ENCODE measurements around the gene ADNP2.

ADNP2 gene

DNA sequence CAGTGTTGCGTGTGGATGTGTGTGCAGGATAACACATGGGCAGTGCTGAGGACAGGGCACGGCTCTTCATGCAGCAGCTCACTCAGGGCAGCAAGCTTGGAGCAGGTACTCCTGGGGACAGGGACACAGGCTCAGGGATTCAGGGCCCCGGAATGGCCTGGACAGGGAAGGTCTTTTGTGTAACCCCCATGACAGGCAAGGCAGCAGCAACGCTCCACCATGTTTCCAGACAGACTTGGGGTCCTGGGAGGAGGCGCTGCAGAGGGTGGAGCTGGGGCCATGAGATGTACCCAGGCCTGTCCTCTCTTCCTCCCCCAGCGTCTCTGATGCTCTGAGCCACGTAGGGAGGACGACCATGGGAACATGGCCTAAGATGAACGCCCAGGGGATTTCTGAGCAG is 58.3 kb downstream of the ADNP2 start:
- POLR2A ChIA-PET = no interaction called here

DNA sequence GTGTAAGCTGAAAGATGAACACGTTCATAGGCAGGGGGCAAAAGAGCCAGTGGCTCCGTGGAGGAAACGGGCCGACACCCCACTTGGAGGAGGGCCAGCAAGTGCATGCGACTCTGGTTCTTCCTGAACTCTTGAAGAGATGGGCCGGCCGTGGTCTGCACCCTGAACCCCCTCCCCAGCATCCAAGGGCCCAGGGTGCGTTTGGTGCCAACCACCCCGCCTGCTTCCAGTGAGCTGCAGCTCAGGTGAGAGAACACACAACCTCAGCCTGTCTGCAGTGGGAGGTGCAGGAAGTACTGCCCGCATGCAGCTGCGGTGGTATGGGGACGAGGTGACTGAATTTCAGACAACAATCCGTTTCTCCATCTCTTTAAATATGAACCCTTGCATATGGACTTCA is 58.9 kb downstream of the ADNP2 start:
- POLR2A ChIA-PET = no interaction called here
- Histone ChIP-seq H3K9me3 (ENCODE audit: control insufficient read depth, insufficient read depth, low read depth, low read length) (no peaks in the 10 kb centered on the region), H3K36me3 (ENCODE audit: control insufficient read depth in 2 of 2, insufficient read depth in 1 of 2, low read length in 2 of 2) (no peaks in the 10 kb centered on the region), H3K4me3 (ENCODE audit: low read depth, low read length) (no peak overlapping the region), H3K27ac (ENCODE audit: extremely low read depth, low read depth, low read length) (0 out of 2 replicates have a peak overlapping the region, but pooled peaks have one; percentile 16), H3K4me1 (ENCODE audit: control insufficient read depth, insufficient read depth, low read length) (no peaks in the 10 kb centered on the region)
- no peak for TF ChIP-seq ZNF416 (tag by site-specific recombination; IDR thresholded peaks at IDR 0.05)
- CTCF ChIA-PET = interaction anchor here (1.4 kb wide), 1 partner anchor 11 kb away, joined by 5 read pairs; no protein-coding TSS in a partner anchor

More for the DNA sequence above, 58.3 kb downstream of the ADNP2 start:
- Histone ChIP-seq H3K4me1 (ENCODE audit: control insufficient read depth, insufficient read depth, low read length) (no peaks in the 10 kb centered on the region), H3K36me3 (ENCODE audit: control insufficient read depth in 2 of 2, insufficient read depth in 1 of 2, low read length in 2 of 2) (no peaks in the 10 kb centered on the region), H3K27ac (ENCODE audit: extremely low read depth, low read depth, low read length) (0 out of 2 replicates have a peak overlapping the region, but pooled peaks have one; percentile 16), H3K9me3 (ENCODE audit: control insufficient read depth, insufficient read depth, low read depth, low read length) (no peaks in the 10 kb centered on the region), H3K4me3 (ENCODE audit: low read depth, low read length) (no peak overlapping the region)
- no peak for TF ChIP-seq EGR2 (tag by site-specific recombination; IDR thresholded peaks at IDR 0.05; ENCODE audit: low read depth)
- TF ChIP-seq, protein P1, sequence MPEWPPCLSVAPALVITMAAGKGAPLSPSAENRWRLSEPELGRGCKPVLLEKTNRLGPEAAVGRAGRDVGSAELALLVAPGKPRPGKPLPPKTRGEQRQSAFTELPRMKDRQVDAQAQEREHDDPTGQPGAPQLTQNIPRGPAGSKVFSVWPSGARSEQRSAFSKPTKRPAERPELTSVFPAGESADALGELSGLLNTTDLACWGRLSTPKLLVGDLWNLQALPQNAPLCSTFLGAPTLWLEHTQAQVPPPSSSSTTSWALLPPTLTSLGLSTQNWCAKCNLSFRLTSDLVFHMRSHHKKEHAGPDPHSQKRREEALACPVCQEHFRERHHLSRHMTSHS (tag by site-specific recombination; IDR thresholded peaks at IDR 0.05) = no peak
- TF ChIP-seq MZF1 (tag by site-specific recombination; IDR thresholded peaks at IDR 0.05; ENCODE audit: borderline replicate concordance) = no peak
- TF ChIP-seq, protein P2, sequence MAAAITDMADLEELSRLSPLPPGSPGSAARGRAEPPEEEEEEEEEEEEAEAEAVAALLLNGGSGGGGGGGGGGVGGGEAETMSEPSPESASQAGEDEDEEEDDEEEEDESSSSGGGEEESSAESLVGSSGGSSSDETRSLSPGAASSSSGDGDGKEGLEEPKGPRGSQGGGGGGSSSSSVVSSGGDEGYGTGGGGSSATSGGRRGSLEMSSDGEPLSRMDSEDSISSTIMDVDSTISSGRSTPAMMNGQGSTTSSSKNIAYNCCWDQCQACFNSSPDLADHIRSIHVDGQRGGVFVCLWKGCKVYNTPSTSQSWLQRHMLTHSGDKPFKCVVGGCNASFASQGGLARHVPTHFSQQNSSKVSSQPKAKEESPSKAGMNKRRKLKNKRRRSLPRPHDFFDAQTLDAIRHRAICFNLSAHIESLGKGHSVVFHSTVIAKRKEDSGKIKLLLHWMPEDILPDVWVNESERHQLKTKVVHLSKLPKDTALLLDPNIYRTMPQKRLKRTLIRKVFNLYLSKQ (tag by site-specific recombination; IDR thresholded peaks at IDR 0.05; ENCODE audit: borderline replicate concordance) = no peak
- no peak for TF ChIP-seq PRDM1 (tag by site-specific recombination; IDR thresholded peaks at IDR 0.05)
- TF ChIP-seq, protein P3, sequence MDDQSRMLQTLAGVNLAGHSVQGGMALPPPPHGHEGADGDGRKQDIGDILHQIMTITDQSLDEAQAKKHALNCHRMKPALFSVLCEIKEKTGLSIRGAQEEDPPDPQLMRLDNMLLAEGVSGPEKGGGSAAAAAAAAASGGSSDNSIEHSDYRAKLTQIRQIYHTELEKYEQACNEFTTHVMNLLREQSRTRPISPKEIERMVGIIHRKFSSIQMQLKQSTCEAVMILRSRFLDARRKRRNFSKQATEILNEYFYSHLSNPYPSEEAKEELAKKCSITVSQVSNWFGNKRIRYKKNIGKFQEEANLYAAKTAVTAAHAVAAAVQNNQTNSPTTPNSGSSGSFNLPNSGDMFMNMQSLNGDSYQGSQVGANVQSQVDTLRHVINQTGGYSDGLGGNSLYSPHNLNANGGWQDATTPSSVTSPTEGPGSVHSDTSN (CRISPR knock-in tag; IDR thresholded peaks at IDR 0.05) = no peak
- no peak for TF ChIP-seq TRIM28 (IDR thresholded peaks at IDR 0.05; ENCODE audit: borderline replicate concordance, low read length)
- no peak for TF ChIP-seq ZNF558 (tag by site-specific recombination; IDR thresholded peaks at IDR 0.05)
- no peak for TF ChIP-seq ZNF174 (tag by site-specific recombination; IDR thresholded peaks at IDR 0.05)
- no peak for TF ChIP-seq GLI2 (tag by site-specific recombination; IDR thresholded peaks at IDR 0.05; ENCODE audit: borderline replicate concordance, low read depth)
- no peak for TF ChIP-seq ZNF24 (tag by site-specific recombination; IDR thresholded peaks at IDR 0.05)
- no peak for TF ChIP-seq ZNF19 (tag by site-specific recombination; IDR thresholded peaks at IDR 0.05; ENCODE audit: low read depth)
- no peak for TF ChIP-seq FEZF1 (tag by site-specific recombination; IDR thresholded peaks at IDR 0.05)
- TF ChIP-seq MEIS1 (CRISPR knock-in tag; IDR thresholded peaks at IDR 0.05; ENCODE audit: borderline replicate concordance) = no peak
- TF ChIP-seq GLI4 (tag by site-specific recombination; IDR thresholded peaks at IDR 0.05) = no peak
- TF ChIP-seq, protein P4, sequence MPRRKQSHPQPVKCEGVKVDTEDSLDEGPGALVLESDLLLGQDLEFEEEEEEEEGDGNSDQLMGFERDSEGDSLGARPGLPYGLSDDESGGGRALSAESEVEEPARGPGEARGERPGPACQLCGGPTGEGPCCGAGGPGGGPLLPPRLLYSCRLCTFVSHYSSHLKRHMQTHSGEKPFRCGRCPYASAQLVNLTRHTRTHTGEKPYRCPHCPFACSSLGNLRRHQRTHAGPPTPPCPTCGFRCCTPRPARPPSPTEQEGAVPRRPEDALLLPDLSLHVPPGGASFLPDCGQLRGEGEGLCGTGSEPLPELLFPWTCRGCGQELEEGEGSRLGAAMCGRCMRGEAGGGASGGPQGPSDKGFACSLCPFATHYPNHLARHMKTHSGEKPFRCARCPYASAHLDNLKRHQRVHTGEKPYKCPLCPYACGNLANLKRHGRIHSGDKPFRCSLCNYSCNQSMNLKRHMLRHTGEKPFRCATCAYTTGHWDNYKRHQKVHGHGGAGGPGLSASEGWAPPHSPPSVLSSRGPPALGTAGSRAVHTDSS (tag by site-specific recombination; IDR thresholded peaks at IDR 0.05) = no peak
- TF ChIP-seq ZNF837 (tag by site-specific recombination; IDR thresholded peaks at IDR 0.05) = no peak
- TF ChIP-seq, protein P5, sequence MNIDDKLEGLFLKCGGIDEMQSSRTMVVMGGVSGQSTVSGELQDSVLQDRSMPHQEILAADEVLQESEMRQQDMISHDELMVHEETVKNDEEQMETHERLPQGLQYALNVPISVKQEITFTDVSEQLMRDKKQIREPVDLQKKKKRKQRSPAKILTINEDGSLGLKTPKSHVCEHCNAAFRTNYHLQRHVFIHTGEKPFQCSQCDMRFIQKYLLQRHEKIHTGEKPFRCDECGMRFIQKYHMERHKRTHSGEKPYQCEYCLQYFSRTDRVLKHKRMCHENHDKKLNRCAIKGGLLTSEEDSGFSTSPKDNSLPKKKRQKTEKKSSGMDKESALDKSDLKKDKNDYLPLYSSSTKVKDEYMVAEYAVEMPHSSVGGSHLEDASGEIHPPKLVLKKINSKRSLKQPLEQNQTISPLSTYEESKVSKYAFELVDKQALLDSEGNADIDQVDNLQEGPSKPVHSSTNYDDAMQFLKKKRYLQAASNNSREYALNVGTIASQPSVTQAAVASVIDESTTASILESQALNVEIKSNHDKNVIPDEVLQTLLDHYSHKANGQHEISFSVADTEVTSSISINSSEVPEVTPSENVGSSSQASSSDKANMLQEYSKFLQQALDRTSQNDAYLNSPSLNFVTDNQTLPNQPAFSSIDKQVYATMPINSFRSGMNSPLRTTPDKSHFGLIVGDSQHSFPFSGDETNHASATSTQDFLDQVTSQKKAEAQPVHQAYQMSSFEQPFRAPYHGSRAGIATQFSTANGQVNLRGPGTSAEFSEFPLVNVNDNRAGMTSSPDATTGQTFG (tag by site-specific recombination; IDR thresholded peaks at IDR 0.05; ENCODE audit: borderline replicate concordance) = no peak
- no peak for TF ChIP-seq ZNF266 (tag by site-specific recombination; IDR thresholded peaks at IDR 0.05; ENCODE audit: low read depth)
- no peak for TF ChIP-seq TCF7L2 (IDR thresholded peaks at IDR 0.05; ENCODE audit: borderline replicate concordance, low read depth, low read length)
- CTCF ChIA-PET = interaction anchor here (1.4 kb wide), 1 partner anchor 10 kb away, joined by 5 read pairs; no protein-coding TSS in a partner anchor

Measured in HEK293 (cell line).